Stomach (tissue), 9 donors: ENCODE measurements around the gene ART1. TPM values are rescaled to one million over a fixed set of nuclear protein-coding genes. Genes with fewer than 3 reads are reported as not detected.

Experiments used
- DNase-seq, 2 donors: peaks; one replicate each; pipeline versions ENCODE4 v3.0.0 to v3.0.0-alpha.2; 2013 to 2019
- H3K27ac ChIP-seq, 5 donors: fragments of 200-600 bp in 4 of 5; sonication (generic) in 4 of 5; one replicate each; pipeline ENCODE4 v1.5.1; 2013 to 2019; ENCODE audit warnings: mild to moderate bottlenecking in 1 of 5, moderate library complexity in 1 of 5
- H3K27me3 ChIP-seq, 3 donors: fragments of 200-600 bp; sonication (generic); one replicate each; pipeline ENCODE4 v1.5.1; 2017 to 2019; ENCODE audit warnings: mixed run types in 1 of 3
- H3K36me3 ChIP-seq, 4 donors: fragments of 200-600 bp; sonication (generic); 1 replicate in 3 of 4; 2 replicates in 1 of 4; pipeline ENCODE4 v1.5.1; 2016 to 2019
- H3K4me1 ChIP-seq, 4 donors: fragments of 200-600 bp; sonication (generic); one replicate each; pipeline ENCODE4 v1.5.1; 2016 to 2019
- H3K4me3 ChIP-seq, 4 donors: fragments of 200-600 bp; sonication (generic) in 3 of 4; one replicate each; pipeline ENCODE4 v1.5.1; 2016 to 2019; ENCODE audit warnings: mild to moderate bottlenecking in 1 of 4
- H3K9me3 ChIP-seq, 4 donors: fragments of 200-600 bp; sonication (generic); one replicate each; pipeline ENCODE4 v1.5.1; 2016 to 2019
- EP300 ChIP-seq: sonication (generic); formaldehyde crosslinking; IDR thresholded peaks from one replicate; pipeline ENCODE4 v1.6.1; 2017; ENCODE audit warnings: antibody characterized with exemption
- POLR2A ChIP-seq, 4 donors: fragments of 450-650 bp; IDR thresholded peaks; one replicate each; pipeline ENCODE4 v1.6.1; 2016; ENCODE audit warnings: antibody characterized with exemption in 4 of 4, control low read depth in 2 of 4, mild to moderate bottlenecking in 1 of 4, moderate library complexity in 1 of 4
- POLR2AphosphoS5 ChIP-seq, 3 donors: sonication (generic); formaldehyde crosslinking; IDR thresholded peaks; one replicate each; pipeline ENCODE4 v1.6.1; 2016; ENCODE audit warnings: antibody characterized with exemption in 3 of 3
- WGBS, 5 donors: extraction: QIAGEN DNeasy Blood & Tissue Kit in 3 of 5; methylation state at CpG; one replicate each; pipeline versions ENCODE4 v1.1.5 to v1.1.7; 2013 to 2018; 5-methylcytosine and 5-hydroxymethylcytosine counted together
- intact Hi-C: fragments of 100-400 bp; cut with DNase I; formaldehyde crosslinking; loops from one replicate; pipeline ENCODE4 v1.15.1; 2023; ENCODE audit warnings: low total_unique reads
- polyA plus RNA-seq, 3 donors: library from polyadenylated mRNA; stranded (reverse); fragments of 200-250 nt; gene quantifications; one replicate each; pipeline ENCODE4 v1.2.3, GENCODE V29; 2013
- total RNA-seq, 5 donors: library from RNA; depleted of rRNA; stranded (reverse); fragments of >200 nt; gene quantifications; one replicate each; pipeline versions ENCODE4 v1.1.0 to v1.2.3, GENCODE V29; 2014 to 2016
- TF ChIP-seq, protein P1 (sequence below), 7 experiments: fragments of 450-650 bp in 4 of 7; fragments of 200-600 bp in 3 of 7; sonication (generic) in 3 of 7; IDR thresholded peaks; one replicate each; pipeline ENCODE4 v1.5.1; 2016 to 2019; ENCODE audit warnings: antibody characterized with exemption in 7 of 7, control low read depth in 2 of 7, mild to moderate bottlenecking in 1 of 7
- donor health status: healthy with polysubstance abuse.
- donor health status: Bipolar disorder and iron deficiency.
- donor health status: healthy.

The ART1 gene
- total and polyA plus RNA-seq, 8 donors: not detected

DNA sequence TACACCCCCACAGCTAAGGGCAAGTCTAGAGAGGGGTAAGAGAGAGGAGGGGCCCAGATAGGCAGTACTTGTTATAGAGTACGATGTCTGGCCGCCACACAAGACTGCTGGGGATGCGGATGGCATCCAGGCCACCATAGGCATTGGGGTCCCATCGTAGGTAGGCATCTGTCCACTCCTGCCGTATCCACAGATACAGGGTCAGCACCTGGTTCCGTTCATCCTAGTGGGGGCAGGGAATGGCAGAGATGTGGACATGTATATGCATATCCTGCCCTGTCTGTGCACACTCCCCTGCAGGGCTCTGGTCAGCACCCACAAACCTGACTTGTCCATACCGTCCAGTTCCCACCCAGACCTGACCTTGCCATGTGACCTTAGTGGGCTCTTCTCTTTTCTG lies 24.2 kb downstream of the ART1 start:
- Histone ChIP-seq H3K9me3 (no peaks in the 10 kb centered on the region), H3K27ac (no peak overlapping the region), H3K36me3 (peaks cover 50 to 99% (median 99%) of the 10 kb centered on the region in 4 donors), H3K27me3 (no peaks in the 10 kb centered on the region), H3K4me1 (no peaks in the 10 kb centered on the region), H3K4me3 (no peak overlapping the region)
- WGBS, 5 donors: 91 to 95% (median 94%) methylated on average over 7 of the region's 7 CpGs
- intact Hi-C loops: no loop called here
- DNase-seq: no peak
- no peak for TF ChIP-seq POLR2A (IDR thresholded peaks at IDR 0.05)
- TF ChIP-seq EP300: no peak
- TF ChIP-seq, protein P1, sequence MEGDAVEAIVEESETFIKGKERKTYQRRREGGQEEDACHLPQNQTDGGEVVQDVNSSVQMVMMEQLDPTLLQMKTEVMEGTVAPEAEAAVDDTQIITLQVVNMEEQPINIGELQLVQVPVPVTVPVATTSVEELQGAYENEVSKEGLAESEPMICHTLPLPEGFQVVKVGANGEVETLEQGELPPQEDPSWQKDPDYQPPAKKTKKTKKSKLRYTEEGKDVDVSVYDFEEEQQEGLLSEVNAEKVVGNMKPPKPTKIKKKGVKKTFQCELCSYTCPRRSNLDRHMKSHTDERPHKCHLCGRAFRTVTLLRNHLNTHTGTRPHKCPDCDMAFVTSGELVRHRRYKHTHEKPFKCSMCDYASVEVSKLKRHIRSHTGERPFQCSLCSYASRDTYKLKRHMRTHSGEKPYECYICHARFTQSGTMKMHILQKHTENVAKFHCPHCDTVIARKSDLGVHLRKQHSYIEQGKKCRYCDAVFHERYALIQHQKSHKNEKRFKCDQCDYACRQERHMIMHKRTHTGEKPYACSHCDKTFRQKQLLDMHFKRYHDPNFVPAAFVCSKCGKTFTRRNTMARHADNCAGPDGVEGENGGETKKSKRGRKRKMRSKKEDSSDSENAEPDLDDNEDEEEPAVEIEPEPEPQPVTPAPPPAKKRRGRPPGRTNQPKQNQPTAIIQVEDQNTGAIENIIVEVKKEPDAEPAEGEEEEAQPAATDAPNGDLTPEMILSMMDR (IDR thresholded peaks at IDR 0.05): no peak

DNA sequence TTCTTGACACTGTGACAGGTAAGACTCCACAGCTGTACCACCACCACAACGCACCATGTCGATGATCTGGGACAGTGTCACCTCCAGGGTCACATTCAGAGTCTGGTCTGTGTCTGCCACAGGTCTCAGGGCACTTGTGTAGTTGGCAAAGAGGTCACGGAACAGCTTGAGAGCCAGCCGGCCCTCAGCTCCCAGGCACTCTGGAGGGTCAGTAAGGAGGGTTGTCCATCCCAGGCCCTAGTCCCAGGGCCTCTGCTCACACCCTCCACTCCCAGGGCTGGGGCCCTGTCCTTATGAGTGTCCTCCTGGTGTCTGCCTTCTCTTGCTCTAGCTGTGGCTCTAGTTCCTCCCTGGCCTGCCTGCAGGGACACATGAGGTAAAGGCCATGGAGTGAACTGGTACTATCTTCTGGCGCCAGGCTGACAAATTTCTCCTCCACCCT lies 24.8 kb downstream of the ART1 start:
- TF ChIP-seq POLR2A (IDR thresholded peaks at IDR 0.05) (no peak), EP300 (no peak), POLR2AphosphoS5 (IDR thresholded peaks at IDR 0.05) (no peak)
- TF ChIP-seq, protein P1 (IDR thresholded peaks at IDR 0.05): no peak
- Histone ChIP-seq H3K9me3 (no peaks in the 10 kb centered on the region), H3K4me3 (no peak overlapping the region), H3K27ac (no peak overlapping the region), H3K27me3 (no peaks in the 10 kb centered on the region), H3K4me1 (no peaks in the 10 kb centered on the region), H3K36me3 (peaks cover 55 to 100% (median 99%) of the 10 kb centered on the region in 4 donors)
- DNase-seq: no peak
- intact Hi-C loops: no loop called here
- WGBS, 5 donors: 92 to 100% (median 94%) methylated on average over 5 of the region's 5 CpGs

DNA sequence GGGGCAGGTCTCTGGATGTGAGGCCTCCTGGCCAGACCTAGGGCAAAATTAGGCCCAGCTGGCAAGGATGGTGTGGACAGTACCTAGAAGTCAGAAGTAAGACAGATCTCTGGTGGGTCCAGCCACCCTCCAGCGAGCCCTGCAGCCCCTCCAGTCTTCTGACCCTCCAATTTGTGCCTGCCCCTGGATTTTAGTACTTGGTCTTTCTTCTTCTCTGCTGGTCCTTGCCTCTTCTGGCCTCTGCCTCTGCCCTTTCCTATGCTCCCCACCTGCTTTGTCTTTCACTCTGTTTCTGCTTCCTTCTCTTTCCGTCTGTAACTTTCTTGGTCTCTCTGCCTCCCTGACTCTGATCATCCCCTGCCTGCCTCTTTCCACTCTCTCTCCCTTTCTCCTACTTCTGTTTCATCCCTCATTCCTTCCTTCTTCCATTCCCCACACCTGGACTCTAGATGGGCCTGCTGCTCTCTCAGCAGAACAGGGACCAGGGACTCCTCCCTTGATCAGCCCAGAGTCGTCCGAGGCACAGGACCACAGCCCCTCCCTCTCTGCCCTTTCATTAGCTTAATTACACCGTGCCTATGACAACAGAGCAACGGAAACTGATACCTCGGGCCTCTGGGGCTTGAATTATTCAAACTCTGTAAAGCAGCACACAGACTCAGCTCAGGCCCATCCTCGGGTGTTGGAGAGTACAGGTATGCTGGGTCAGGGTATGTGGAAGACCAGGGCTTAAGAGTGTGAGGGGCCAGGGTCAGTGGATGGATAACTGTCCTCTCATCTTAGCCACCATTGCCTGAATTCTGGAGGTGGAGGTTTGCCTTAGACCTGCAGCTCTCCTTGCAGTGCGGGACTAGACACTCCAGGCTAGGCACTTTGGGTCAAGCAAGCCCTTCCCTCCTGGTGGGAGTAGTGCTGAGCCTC lies 26.7 kb downstream of the ART1 start, which contains the start of gene CHRNA10:
Gene CHRNA10 (minus strand): TSS at position 51 of the 921 bp plus-strand sequence. CDS start 72 bp downstream, outside the sequence.
- H3K4me3 ChIP-seq: no peak within 1 kb of the TSS
- no peaks in the 10 kb centered on the region for H3K4me1 ChIP-seq
- no peak within 1 kb of the TSS for H3K27ac ChIP-seq
- DNase-seq: no peak
- H3K9me3 ChIP-seq: no peaks in the 10 kb centered on the region
- WGBS, 5 donors: 69 to 78% (median 73%) methylated on average over 9 of the region's 9 CpGs
- TF ChIP-seq POLR2AphosphoS5 (IDR thresholded peaks at IDR 0.05) (no peak), EP300 (no peak), POLR2A (IDR thresholded peaks at IDR 0.05) (no peak)
- TF ChIP-seq, protein P1 (IDR thresholded peaks at IDR 0.05): no peak
- H3K27me3 ChIP-seq: no peaks in the 10 kb centered on the region
- H3K36me3 ChIP-seq: peaks cover 61 to 100% (median 99%) of the 10 kb centered on the region in 4 donors
- intact Hi-C loops: no loop called here

DNA sequence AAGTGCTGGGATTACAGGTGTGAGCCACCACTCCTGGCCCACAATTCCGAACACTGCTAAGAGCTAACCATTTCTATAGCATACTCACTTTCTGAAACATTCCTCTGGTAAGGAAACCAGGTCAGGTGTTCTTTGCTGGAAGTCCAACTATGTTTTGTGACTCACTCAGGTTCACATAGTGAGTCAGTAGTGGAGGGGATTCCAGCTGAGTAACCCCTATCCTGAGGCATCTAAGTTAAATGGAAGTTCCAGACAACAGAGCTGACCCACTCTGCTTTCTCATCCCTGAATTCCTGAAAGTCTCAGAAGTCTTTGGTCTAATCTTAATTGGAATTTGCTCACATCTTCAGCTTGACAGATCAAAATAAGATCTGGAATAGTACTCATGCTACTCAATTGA lies 29.3 kb downstream of the ART1 start:
- TF ChIP-seq POLR2AphosphoS5 (IDR thresholded peaks at IDR 0.05) (no peak), EP300 (no peak), POLR2A (IDR thresholded peaks at IDR 0.05) (no peak)
- TF ChIP-seq, protein P1 (IDR thresholded peaks at IDR 0.05): no peak
- no peak overlapping the region for H3K4me3 ChIP-seq
- WGBS, 5 donors: 95 to 100% (median 100%) methylated on average over 1 of the region's 1 CpG
- H3K4me1 ChIP-seq: no peaks in the 10 kb centered on the region
- peaks cover 59 to 100% (median 99%) of the 10 kb centered on the region in 4 donors for H3K36me3 ChIP-seq
- intact Hi-C loops: no loop called here
- H3K9me3 ChIP-seq: no peaks in the 10 kb centered on the region
- H3K27me3 ChIP-seq: no peaks in the 10 kb centered on the region
- no peak for DNase-seq
- no peak overlapping the region for H3K27ac ChIP-seq
